Gastrocnemius medialis (tissue), 4 donors: Measurements from ENCODE around the gene MLN.

Experiments
- CTCF ChIP-seq, 5 experiments: fragments of 450-650 bp in 3 of 5; fragments of 200-600 bp in 2 of 5; sonication (generic) in 2 of 5; IDR thresholded peaks in 4 of 5; conservative IDR thresholded peaks in 1 of 5; 1 replicate in 4 of 5; 2 replicates in 1 of 5; pipeline ENCODE4 v1.5.1; 2016 to 2019; ENCODE audit warnings: antibody characterized with exemption in 5 of 5, mild to moderate bottlenecking in 3 of 5, moderate library complexity in 3 of 5
- POLR2A ChIP-seq, 2 donors: fragments of 450-650 bp; IDR thresholded peaks; one replicate each; pipeline ENCODE4 v1.6.1; 2017; ENCODE audit warnings: antibody characterized with exemption in 2 of 2, mild to moderate bottlenecking in 2 of 2, moderate library complexity in 2 of 2

- TF ChIP-seq CTCF (IDR thresholded peaks at IDR 0.05 in 4 of 5, conservative IDR thresholded peaks at IDR 0.05 in 1 of 5) = no peak
- TF ChIP-seq POLR2A (IDR thresholded peaks at IDR 0.05) = no peak
These were observed 5.8 kb upstream of the MLN start for GRCh38 chr6:33809594-33809993.
